HG03159 (cell line): Measurements from ENCODE around the gene LANCL1.
A peak's percentile ranks its signal among the peaks of the same experiment; 100 is the strongest.
"Not testable (repeated sequence)": the region's sequence is repeated elsewhere in the genome, so short reads cannot be mapped to it uniquely, and the experiment has no call there.

ENCODE experiments used
- ATAC-seq: cut with Tn5 transposase; IDR thresholded peaks from one replicate; pipeline ENCODE4 v1.9.1; 2021; ENCODE audit warnings: mild to moderate bottlenecking, moderate library complexity; ENCODE audit not compliant: unreplicated experiment

LANCL1 gene

GRCh38 chr2:210460322-210461227 is 16.0 kb downstream of the LANCL1 start:
- ATAC-seq, result peak; percentile 55

DNA sequence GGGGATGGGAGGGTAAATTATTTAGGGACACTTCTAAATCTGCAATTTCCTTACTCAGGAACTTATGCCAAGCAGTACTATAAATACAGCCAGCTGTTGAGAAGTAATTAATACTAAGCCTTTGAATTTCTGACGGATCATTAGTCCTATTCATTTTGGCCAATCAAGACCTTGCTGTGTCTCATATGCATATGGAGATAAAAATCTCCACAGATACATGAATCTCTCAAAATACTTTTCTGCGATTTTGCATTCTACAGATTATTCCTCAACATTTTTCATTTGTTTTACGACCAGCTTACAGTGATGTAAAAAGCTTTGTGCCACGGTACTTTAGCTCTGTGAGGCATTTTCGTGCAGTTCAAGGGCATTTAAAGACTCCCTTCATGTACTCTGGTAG is 16.7 kb downstream of the LANCL1 start:
- ATAC-seq, result no peak

DNA sequence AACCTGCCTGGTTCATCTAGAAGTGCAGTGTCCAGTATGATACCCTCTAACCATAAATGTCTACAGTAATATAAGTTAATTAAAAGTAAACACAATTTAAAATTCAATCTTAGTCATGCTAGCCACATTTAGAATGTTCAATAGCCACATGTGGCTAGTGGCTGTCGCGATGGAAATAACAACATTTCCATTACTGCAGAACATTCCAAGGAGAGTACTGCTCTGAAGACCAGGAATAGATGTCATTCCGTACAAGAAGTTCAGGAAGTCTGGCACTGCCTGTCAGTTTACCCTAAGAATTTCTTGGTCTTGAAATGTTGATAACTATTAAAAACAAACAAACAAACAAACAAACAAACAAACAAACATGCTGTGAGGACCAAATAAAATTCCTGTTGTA is 17.2 kb downstream of the LANCL1 start:
- no peak for ATAC-seq

DNA sequence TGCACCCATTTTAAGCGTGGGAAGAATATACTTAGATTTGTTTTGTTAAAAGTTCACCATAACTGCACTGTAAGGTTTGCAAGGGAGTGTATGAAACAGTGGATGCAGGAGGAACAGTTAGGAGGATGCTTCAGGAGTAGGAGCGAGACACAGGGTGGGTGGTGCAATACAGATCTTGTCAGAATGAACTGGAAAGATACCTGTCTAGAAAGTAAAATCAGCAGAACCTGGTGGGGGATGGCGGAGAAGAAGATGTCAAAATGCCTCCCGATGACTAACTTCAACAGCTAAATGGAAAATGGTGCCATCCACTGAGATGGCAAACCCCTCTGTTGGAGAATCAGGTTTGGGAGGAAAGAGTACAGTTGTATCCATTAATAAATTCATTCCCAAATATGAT is 18.2 kb downstream of the LANCL1 start:
- no peak for ATAC-seq

GRCh38 chr2:210456571-210456970 is 20.0 kb downstream of the LANCL1 start:
- ATAC-seq, result no peak

DNA sequence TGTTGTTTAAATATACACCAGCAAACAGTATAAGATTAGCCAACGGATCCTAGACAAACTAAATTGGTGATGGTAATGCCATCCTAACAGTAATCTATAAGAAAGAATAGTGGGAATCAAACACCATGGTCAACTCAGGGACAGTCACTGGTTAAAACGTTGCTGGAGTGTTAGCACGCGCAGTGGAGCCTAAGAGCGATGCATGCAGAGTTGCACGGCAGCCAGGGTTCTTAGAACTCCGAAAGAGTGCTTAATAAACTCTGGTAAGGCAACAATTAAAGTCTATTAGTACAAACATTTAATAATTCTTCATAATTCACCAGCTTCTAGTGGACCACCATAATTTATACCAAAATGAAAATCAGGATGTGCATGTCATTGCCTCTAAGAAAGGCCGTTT is 22.2 kb downstream of the LANCL1 start:
- ATAC-seq, result no peak

DNA sequence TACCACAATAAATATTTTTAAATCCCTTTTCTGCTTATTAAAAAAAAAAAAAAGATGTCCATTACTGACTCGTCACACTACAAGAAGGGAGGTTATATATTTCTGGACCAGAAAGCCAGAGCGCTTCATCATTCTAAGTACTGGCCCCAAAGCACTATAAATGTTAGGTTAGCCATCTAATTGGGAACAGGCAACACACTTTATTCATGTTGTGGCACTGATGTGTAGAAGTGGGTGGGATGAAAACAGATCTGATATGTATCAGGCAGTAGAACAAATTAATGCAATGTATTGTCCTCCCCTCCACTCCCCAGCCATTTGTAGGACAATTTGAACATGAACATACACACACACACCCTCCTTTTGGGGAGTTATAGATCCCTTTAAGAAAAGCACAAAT is 24.4 kb downstream of the LANCL1 start:
- no peak for ATAC-seq

DNA sequence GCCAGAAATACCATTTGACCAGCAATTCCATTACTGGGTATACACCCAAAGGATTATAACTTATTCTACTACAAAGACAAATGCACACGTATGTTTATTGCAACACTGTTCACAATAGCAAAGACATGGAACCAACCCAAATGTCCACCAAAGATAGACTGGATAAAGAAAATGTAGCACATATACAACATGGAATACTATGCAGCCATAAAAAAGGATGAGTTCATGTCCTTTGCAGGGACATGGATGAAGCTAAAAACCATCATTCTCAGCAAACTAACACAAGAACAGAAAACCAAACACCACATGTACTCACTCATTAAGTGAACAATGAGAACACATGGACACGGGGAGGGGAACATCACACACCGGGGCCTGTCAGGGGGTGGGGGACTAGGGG is 25.6 kb downstream of the LANCL1 start:
- not testable (repeated sequence) for ATAC-seq

GRCh38 chr2:210445732-210446131 is 30.8 kb downstream of the LANCL1 start:
- no peak for ATAC-seq

- peak; percentile 54 for ATAC-seq
These were observed 31.3 kb downstream of the LANCL1 start for GRCh38 chr2:210445116-210445707.

- ATAC-seq, result no peak
These were observed 33.0 kb downstream of the LANCL1 start for GRCh38 chr2:210443527-210443926.

GRCh38 chr2:210442878-210443277 is 33.7 kb downstream of the LANCL1 start:
- peak; percentile 35 for ATAC-seq

GRCh38 chr2:210442457-210442856 is 34.1 kb downstream of the LANCL1 start:
- ATAC-seq, result peak; percentile 58

GRCh38 chr2:210440206-210440605 is 36.4 kb downstream of the LANCL1 start:
- no peak for ATAC-seq

DNA sequence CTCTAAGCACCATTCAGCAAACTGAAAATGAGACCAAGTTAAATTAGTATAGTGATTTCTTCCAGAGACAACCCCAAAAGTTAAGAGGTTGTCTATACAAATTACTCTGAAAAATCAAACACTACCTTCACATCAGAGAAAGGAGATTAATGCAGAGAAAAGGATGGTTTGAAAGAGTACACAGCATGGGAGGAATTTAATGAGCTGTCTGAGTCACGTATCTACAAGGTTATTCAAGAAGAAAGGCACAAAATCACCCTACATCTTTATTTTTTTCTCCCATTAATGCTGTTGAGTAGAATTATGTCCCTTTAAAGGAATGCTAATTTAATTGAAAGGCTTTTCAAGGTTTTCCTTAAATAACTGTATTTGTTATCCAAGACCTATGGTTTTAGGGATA is 41.1 kb downstream of the LANCL1 start:
- no peak for ATAC-seq

GRCh38 chr2:210432633-210433032 is 43.9 kb downstream of the LANCL1 start:
- ATAC-seq, result no peak

DNA sequence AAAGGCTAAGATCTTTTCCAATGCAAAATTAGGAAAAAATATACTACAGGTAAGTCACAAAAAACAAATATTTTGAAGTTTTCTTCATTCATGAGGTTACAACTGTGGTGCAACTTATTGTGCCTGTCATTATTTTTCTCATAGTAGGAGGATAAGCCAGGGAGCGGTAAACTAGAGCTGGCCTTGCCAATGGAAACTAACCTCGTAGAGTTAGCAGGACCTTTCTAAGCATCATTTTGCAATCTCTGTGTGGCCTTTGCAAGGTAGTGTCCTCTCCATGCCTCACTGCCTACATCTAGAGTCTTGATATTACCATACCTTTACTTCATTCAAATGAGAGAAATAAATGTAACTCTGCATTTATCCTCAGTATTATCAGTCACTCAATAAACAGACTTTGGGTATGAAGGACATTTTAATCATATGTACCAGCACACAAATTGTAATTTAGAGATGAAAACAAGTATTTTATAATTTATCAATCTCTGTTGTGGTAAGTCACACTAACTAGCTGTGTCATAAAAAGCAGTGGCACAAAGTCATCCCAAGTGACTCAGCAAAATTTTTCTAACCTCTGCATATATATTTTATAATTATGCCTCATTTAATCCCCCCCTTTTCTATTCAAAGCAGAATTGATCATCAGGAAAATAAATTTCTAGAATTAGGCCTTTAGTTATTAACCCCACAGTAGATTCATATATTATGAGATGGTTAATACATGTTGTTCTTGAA is 47.0 kb downstream of the LANCL1 start:
- no peak for ATAC-seq

GRCh38 chr2:210428393-210429179 is 48.0 kb downstream of the LANCL1 start:
- no peak for ATAC-seq

DNA sequence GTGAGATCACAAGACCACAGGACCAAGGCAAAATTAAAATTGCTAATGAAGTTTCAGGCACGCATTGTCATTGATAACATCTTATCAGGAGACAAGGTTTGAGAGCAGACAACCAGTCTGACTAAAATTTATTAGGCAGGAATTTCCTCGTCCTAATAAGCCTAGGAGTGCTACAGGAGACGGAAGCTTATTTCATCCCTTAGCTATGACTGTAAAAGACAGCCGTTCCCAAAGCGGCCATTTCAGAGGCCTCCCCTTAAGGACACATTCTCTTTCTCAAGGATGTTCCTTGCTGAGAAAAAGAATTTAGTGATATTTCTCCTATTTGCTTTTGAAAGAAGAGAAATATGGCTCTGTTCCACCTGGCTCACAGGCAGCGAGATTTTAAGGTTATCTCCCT is 49.2 kb downstream of the LANCL1 start:
- ATAC-seq, result not testable (repeated sequence)

DNA sequence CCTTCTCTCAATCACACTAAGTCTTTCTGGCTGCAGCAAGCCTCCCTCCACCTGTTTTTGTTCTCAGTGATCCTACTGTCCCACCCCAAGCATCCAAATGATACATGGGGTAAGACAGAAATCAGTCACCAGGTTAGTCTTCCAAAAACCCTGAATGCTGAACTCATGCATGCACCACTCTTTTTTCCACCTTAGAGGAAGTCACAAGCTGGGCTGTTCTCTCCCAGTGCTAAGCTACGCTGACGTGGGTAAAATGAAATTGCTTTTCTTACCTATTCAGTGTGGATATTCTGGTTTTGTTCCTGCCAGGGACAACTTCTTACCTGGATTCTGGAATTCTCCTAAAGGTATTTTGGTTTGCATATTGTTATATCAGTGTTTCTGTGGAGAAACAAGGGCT is 54.2 kb downstream of the LANCL1 start:
- ATAC-seq, result no peak

DNA sequence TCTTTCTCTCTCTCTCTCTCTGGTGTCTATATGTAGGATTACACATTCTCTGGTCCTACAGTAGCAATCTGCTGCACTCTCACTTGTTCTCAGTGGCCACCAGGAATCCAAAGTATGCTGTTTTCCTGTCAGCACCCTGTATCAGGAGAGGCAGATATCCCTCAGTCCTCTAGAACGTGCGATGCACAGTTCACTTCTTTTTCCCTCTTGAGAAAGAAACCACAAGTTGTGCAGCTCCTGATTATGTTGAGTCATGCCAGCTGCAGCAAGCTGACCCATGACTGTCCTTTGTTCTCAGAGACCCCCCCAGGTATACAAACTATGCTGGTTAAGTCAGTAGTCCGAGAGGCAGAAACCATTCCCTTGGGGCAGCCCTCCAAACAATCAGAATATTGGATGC is 54.6 kb downstream of the LANCL1 start:
- no peak for ATAC-seq
